ENCODE results near the gene KRTAP4-8.

GRCh38 chr17:41116297-41116696 lies 18.4 kb upstream of the KRTAP4-8 start:
- no peak for TF ChIP-seq CTCF (IDR thresholded peaks at IDR 0.05)
- TF ChIP-seq EZH2 (IDR thresholded peaks at IDR 0.05; ENCODE audit: borderline replicate concordance, insufficient read depth, low read depth, low read length, poor library complexity, severe bottlenecking), result no peak
